Frontal cortex (tissue), 4 donors: ENCODE measurements around the gene ELFN2. TPM values are rescaled to one million over a fixed set of nuclear protein-coding genes. Genes with fewer than 3 reads are reported as not detected.

Experiments used
- DNase-seq, 2 donors: peaks; one replicate each; pipeline ENCODE4 v3.0.0; 2012; ENCODE audit warnings: low spot score in 2 of 2
- FAIRE-seq: peaks from 2 replicates; lab custom pipeline; 2012; peaks lifted over from hg19 to GRCh38; lab: Jason Lieb, UNC
- total RNA-seq: library from RNA; depleted of rRNA; stranded (reverse); fragments of >200 nt; gene quantifications from one replicate; pipeline ENCODE4 v1.2.3, GENCODE V29; 2014
- donor health status: control.
- donor health status: control.
- donor health status: control.

ELFN2 gene
- total RNA-seq, 1 donor from 2014 or later, result 7.7 TPM

GRCh38 chr22:37455896-37456295, 28.6 kb upstream of the ELFN2 start:
- DNase-seq (no peak), FAIRE-seq (no peak)

- FAIRE-seq (no peak), DNase-seq (no peak)
Measured at GRCh38 chr22:37454857-37455686, 27.8 kb upstream of the ELFN2 start.

GRCh38 chr22:37453696-37454095, 26.4 kb upstream of the ELFN2 start:
- DNase-seq, result no peak
- no peak for FAIRE-seq

- DNase-seq (no peak), FAIRE-seq (no peak)
Measured at GRCh38 chr22:37451218-37451617, 23.9 kb upstream of the ELFN2 start.

- no peak for DNase-seq
- FAIRE-seq, result no peak
Measured at GRCh38 chr22:37449331-37450001, 22.2 kb upstream of the ELFN2 start.

GRCh38 chr22:37448516-37449127, 21.3 kb upstream of the ELFN2 start:
- DNase-seq, result no peak
- no peak for FAIRE-seq

- no peak for DNase-seq
- no peak for FAIRE-seq
Measured at GRCh38 chr22:37445501-37445900, 18.2 kb upstream of the ELFN2 start.

- no peak for DNase-seq
Measured at GRCh38 chr22:37443977-37444376, 16.7 kb upstream of the ELFN2 start.

GRCh38 chr22:37443086-37443485, 15.8 kb upstream of the ELFN2 start:
- no peak for FAIRE-seq
- no peak for DNase-seq

More at GRCh38 chr22:37443977-37444376, 16.7 kb upstream of the ELFN2 start:
- no peak for FAIRE-seq

- no peak for DNase-seq
Measured at GRCh38 chr22:37442537-37442936, 15.3 kb upstream of the ELFN2 start.

GRCh38 chr22:37442135-37442534, 14.9 kb upstream of the ELFN2 start:
- FAIRE-seq, result no peak
- DNase-seq, result no peak

More at GRCh38 chr22:37442537-37442936, 15.3 kb upstream of the ELFN2 start:
- no peak for FAIRE-seq

- DNase-seq (no peak), FAIRE-seq (no peak)
Measured at GRCh38 chr22:37440875-37441274, 13.6 kb upstream of the ELFN2 start.

- DNase-seq, result no peak
- FAIRE-seq, result no peak
Measured at GRCh38 chr22:37439347-37439746, 12.1 kb upstream of the ELFN2 start.

- FAIRE-seq, result no peak
Measured at GRCh38 chr22:37435970-37436603, 8.8 kb upstream of the ELFN2 start.

GRCh38 chr22:37433786-37434185, 6.5 kb upstream of the ELFN2 start:
- FAIRE-seq, result no peak
- no peak for DNase-seq

More at GRCh38 chr22:37435970-37436603, 8.8 kb upstream of the ELFN2 start:
- no peak for DNase-seq

GRCh38 chr22:37432708-37433054, 5.4 kb upstream of the ELFN2 start:
- FAIRE-seq (no peak), DNase-seq (no peak)

GRCh38 chr22:37431801-37432707, 4.8 kb upstream of the ELFN2 start:
- DNase-seq, result no peak
- no peak for FAIRE-seq

GRCh38 chr22:37431366-37431765, 4.1 kb upstream of the ELFN2 start:
- FAIRE-seq, result no peak

GRCh38 chr22:37430941-37431340, 3.7 kb upstream of the ELFN2 start:
- DNase-seq (no peak), FAIRE-seq (no peak)

More at GRCh38 chr22:37431366-37431765, 4.1 kb upstream of the ELFN2 start:
- no peak for DNase-seq
